HG03139 (cell line): ENCODE results near the gene LAMB4.

Source experiments
- ATAC-seq: cut with Tn5 transposase; IDR thresholded peaks from one replicate; pipeline ENCODE4 v1.9.1; 2021; ENCODE audit not compliant: unreplicated experiment

LAMB4 gene

GRCh38 chr7:107973861-107974260 is 156.3 kb downstream of the LAMB4 start:
- ATAC-seq = no peak
